HG02759 (cell line): ENCODE measurements around the gene KIF19.

ENCODE experiments used
- ATAC-seq: cut with Tn5 transposase; IDR thresholded peaks from one replicate; pipeline ENCODE4 v1.9.1; 2021; ENCODE audit warnings: mild to moderate bottlenecking, moderate library complexity; ENCODE audit not compliant: unreplicated experiment

Gene KIF19

GRCh38 chr17:74362069-74362405, 36.0 kb downstream of the KIF19 start:
- no peak for ATAC-seq

GRCh38 chr17:74362810-74363498, 36.9 kb downstream of the KIF19 start:
- no peak for ATAC-seq

GRCh38 chr17:74367206-74367605, 41.2 kb downstream of the KIF19 start, which contains the start of gene GPR142:
GPR142 (plus strand) TSS chr17:74367506; CDS start chr17:74369541, 2,035 bp downstream.
- ATAC-seq, result no peak

GRCh38 chr17:74368341-74369081, 42.5 kb downstream of the KIF19 start:
- no peak for ATAC-seq

- ATAC-seq, result no peak
These were observed 43.2 kb downstream of the KIF19 start for GRCh38 chr17:74369221-74369620.

GRCh38 chr17:74369665-74370490, 43.9 kb downstream of the KIF19 start:
- ATAC-seq, result no peak

GRCh38 chr17:74371653-74372147, 45.7 kb downstream of the KIF19 start:
- no peak for ATAC-seq

- no peak for ATAC-seq
These were observed 46.4 kb downstream of the KIF19 start for GRCh38 chr17:74372426-74372825.

GRCh38 chr17:74373838-74374606, 48.0 kb downstream of the KIF19 start:
- ATAC-seq, result no peak

- no peak for ATAC-seq
These were observed 48.8 kb downstream of the KIF19 start for GRCh38 chr17:74374858-74375257.

- no peak for ATAC-seq
These were observed 53.6 kb downstream of the KIF19 start for GRCh38 chr17:74379495-74380085.

- no peak for ATAC-seq
These were observed 54.3 kb downstream of the KIF19 start for GRCh38 chr17:74380086-74380958.

- ATAC-seq, result no peak
These were observed 55.2 kb downstream of the KIF19 start for GRCh38 chr17:74380959-74381808.

- no peak for ATAC-seq
These were observed 57.1 kb downstream of the KIF19 start for GRCh38 chr17:74383141-74383540.

GRCh38 chr17:74385201-74385600, 59.2 kb downstream of the KIF19 start:
- ATAC-seq, result no peak

- ATAC-seq, result no peak
These were observed 60.4 kb downstream of the KIF19 start for GRCh38 chr17:74386386-74386785.

- ATAC-seq, result no peak
These were observed 61.6 kb downstream of the KIF19 start for GRCh38 chr17:74387365-74388218.
